ENCODE results near the gene PEX7.
"Not testable (repeated sequence)": the region's sequence is repeated elsewhere in the genome, so short reads cannot be mapped to it uniquely, and the experiment has no call there.

PEX7 gene

DNA sequence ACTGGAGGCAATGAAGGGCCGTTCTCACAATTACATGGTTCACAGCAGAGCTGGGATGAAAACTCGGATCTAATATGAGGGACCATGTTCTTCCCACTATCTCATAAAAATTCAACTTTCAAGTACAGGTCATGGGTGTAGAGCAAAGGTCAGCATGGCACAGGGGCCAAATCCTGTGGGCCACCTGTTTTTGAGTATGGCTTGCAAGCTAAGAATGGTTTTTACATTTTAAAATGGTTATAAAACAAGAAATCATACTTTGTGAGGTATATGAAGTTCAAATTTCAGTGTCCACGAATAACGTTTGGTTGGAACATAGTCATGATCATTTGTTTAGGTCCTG is 34.7 kb upstream of the PEX7 start:
- no peaks in the 10 kb centered on the region for H3K9me3 ChIP-seq (ENCODE audit: control insufficient read depth, insufficient read depth, low read length)
- H3K27me3 ChIP-seq (ENCODE audit: control insufficient read depth, low read length), result peaks cover 56% of the 10 kb centered on the region
- H3K4me2 ChIP-seq (ENCODE audit: low read length), result no peak overlapping the region
- no peak overlapping the region for H3K4me3 ChIP-seq (ENCODE audit: low read length)
- no peaks in the 10 kb centered on the region for H3K36me3 ChIP-seq (ENCODE audit: control insufficient read depth, low read length)
- no peaks in the 10 kb centered on the region for H3K79me2 ChIP-seq (ENCODE audit: control insufficient read depth, low read length)
- H3K4me1 ChIP-seq (ENCODE audit: control insufficient read depth, low read length), result peaks cover 43% of the 10 kb centered on the region
- H3K27ac ChIP-seq (ENCODE audit: low read depth, low read length), result no peak overlapping the region
- H4K20me1 ChIP-seq (ENCODE audit: control insufficient read depth, insufficient read depth, low read depth, low read length), result no peaks in the 10 kb centered on the region
- H3K9me2 ChIP-seq (replicated peaks; ENCODE audit: control insufficient read depth, low read length), result no peaks in the 10 kb centered on the region
- no peak for TF ChIP-seq EZH2phosphoT487 (IDR thresholded peaks at IDR 0.05; ENCODE audit: borderline replicate concordance, low read length)
- TF ChIP-seq, protein P1, sequence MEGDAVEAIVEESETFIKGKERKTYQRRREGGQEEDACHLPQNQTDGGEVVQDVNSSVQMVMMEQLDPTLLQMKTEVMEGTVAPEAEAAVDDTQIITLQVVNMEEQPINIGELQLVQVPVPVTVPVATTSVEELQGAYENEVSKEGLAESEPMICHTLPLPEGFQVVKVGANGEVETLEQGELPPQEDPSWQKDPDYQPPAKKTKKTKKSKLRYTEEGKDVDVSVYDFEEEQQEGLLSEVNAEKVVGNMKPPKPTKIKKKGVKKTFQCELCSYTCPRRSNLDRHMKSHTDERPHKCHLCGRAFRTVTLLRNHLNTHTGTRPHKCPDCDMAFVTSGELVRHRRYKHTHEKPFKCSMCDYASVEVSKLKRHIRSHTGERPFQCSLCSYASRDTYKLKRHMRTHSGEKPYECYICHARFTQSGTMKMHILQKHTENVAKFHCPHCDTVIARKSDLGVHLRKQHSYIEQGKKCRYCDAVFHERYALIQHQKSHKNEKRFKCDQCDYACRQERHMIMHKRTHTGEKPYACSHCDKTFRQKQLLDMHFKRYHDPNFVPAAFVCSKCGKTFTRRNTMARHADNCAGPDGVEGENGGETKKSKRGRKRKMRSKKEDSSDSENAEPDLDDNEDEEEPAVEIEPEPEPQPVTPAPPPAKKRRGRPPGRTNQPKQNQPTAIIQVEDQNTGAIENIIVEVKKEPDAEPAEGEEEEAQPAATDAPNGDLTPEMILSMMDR (IDR thresholded peaks at IDR 0.05; ENCODE audit: low read depth, low read length, poor library complexity, severe bottlenecking), result no peak
- peaks cover 9% of the 10 kb centered on the region; the same call in 1 of the 2 replicates for H3F3A ChIP-seq (ENCODE audit: control insufficient read depth, insufficient read depth)

DNA sequence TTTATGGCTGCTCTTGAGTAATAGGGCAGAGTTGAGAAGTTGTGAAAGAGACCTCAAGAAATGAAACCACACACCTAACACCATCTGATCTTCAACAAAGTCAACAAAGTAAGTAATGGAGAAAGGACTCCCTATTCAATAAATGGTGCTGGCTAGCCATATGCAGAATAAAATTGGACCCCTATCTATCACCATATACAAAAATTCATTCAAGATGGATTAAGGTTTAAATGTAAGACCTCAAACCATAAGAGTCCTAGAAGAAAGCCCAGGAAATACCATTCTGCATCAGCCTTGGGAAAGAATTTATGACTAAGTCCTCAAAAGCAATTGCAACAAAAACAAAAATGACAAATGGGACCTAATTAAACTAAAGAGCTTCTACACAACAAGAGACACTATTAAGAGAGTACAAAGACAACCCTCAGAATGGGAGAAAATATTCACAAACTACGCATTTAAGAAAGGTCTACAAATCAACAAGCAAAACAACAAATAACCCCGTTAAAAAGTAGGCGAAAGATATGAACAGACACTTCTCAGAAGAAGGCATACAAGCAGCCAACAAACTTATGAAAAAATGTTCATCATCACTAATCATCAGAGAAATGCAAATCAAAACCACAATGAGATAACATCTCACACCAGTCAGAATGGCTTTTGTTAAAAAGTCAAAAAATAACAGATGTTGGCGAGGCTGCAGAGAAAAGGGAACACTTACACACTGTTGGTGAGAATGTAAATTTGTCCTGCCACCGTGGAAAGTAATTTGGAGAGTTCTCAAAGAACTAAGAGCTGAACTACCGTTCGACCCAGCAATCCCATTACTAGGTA is 34.1 kb upstream of the PEX7 start:
- peaks cover 58% of the 10 kb centered on the region for H3K27me3 ChIP-seq (ENCODE audit: control insufficient read depth, low read length)
- no peak overlapping the region for H3K4me3 ChIP-seq (ENCODE audit: low read length)
- no peaks in the 10 kb centered on the region for H3K36me3 ChIP-seq (ENCODE audit: control insufficient read depth, low read length)
- no peak overlapping the region for H3K4me2 ChIP-seq (ENCODE audit: low read length)
- peaks cover 9% of the 10 kb centered on the region; the same call in 1 of the 2 replicates for H3F3A ChIP-seq (ENCODE audit: control insufficient read depth, insufficient read depth)
- H4K20me1 ChIP-seq (ENCODE audit: control insufficient read depth, insufficient read depth, low read depth, low read length), result no peaks in the 10 kb centered on the region
- no peaks in the 10 kb centered on the region for H3K9me3 ChIP-seq (ENCODE audit: control insufficient read depth, insufficient read depth, low read length)
- TF ChIP-seq, protein P1 (IDR thresholded peaks at IDR 0.05; ENCODE audit: low read depth, low read length, poor library complexity, severe bottlenecking), result no peak
- TF ChIP-seq EZH2phosphoT487 (IDR thresholded peaks at IDR 0.05; ENCODE audit: borderline replicate concordance, low read length), result no peak
- H3K79me2 ChIP-seq (ENCODE audit: control insufficient read depth, low read length), result no peaks in the 10 kb centered on the region
- H3K4me1 ChIP-seq (ENCODE audit: control insufficient read depth, low read length), result peaks cover 49% of the 10 kb centered on the region
- no peaks in the 10 kb centered on the region for H3K9me2 ChIP-seq (replicated peaks; ENCODE audit: control insufficient read depth, low read length)
- H3K27ac ChIP-seq (ENCODE audit: low read depth, low read length), result no peak overlapping the region

DNA sequence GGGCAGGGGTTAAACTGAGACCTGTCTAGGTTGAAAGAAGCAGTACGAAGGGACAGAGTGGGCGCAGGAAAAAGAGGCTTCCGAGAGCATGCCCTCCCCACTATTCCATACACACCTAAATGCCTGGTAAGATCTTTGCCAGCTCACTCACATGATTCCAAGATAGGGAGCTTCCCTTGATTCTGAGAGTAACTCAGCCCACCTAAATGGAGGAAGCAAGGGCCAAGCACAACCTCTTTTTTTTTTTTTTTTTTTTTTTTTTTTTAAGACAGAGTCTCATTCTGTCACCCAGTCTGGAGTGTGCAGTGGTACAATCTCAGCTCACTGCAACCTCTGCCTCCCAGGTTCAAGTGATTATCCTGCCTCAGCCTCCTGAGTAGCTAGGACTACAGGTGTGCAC is 33.0 kb upstream of the PEX7 start:
- H3K4me2 ChIP-seq (ENCODE audit: low read length); H4K20me1 ChIP-seq (ENCODE audit: control insufficient read depth, insufficient read depth, low read depth, low read length); H3K36me3 ChIP-seq (ENCODE audit: control insufficient read depth, low read length); H3K27ac ChIP-seq (ENCODE audit: low read depth, low read length); H3K4me3 ChIP-seq (ENCODE audit: low read length); H3K9me3 ChIP-seq (ENCODE audit: control insufficient read depth, insufficient read depth, low read length); H3K79me2 ChIP-seq (ENCODE audit: control insufficient read depth, low read length); H3K9me2 ChIP-seq (replicated peaks; ENCODE audit: control insufficient read depth, low read length); H3F3A ChIP-seq (ENCODE audit: control insufficient read depth, insufficient read depth): not testable (repeated sequence)
- Histone ChIP-seq H3K4me1 (ENCODE audit: control insufficient read depth, low read length) (peaks cover 46% of the 10 kb centered on the region), H3K27me3 (ENCODE audit: control insufficient read depth, low read length) (peaks cover 52% of the 10 kb centered on the region)
